GM12872 (cell line): ENCODE data around the gene MACROD1.
A peak's percentile ranks its signal among the peaks of the same experiment; 100 is the strongest.

Experiments used
- TF ChIP-seq, protein P1 (sequence below): IDR thresholded peaks from 3 replicates; pipeline ENCODE4 v1.5.1; 2011; ENCODE audit warnings: low read depth, mild to moderate bottlenecking, low read length, moderate library complexity; ENCODE audit not compliant: insufficient read depth

MACROD1 gene

DNA sequence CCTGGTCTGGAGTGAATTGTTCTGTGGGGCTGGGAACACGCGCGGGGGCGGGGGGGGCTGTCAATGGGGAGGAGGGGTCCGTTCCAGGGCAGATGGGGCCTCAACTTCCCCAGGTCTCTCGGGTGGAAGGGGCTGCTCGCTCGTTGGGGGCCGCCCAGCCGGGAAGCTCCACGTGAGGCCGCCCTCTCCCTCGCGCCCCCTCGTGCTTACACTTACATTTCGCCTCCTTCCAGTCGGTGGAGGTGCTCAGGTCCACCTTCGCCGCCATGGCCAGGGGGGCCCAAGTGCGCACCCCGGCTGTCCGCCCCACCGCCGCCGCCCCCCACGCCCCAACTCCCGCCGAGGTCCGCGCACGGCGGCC, 452 bp downstream of the MACROD1 start:
- TF ChIP-seq, protein P1, sequence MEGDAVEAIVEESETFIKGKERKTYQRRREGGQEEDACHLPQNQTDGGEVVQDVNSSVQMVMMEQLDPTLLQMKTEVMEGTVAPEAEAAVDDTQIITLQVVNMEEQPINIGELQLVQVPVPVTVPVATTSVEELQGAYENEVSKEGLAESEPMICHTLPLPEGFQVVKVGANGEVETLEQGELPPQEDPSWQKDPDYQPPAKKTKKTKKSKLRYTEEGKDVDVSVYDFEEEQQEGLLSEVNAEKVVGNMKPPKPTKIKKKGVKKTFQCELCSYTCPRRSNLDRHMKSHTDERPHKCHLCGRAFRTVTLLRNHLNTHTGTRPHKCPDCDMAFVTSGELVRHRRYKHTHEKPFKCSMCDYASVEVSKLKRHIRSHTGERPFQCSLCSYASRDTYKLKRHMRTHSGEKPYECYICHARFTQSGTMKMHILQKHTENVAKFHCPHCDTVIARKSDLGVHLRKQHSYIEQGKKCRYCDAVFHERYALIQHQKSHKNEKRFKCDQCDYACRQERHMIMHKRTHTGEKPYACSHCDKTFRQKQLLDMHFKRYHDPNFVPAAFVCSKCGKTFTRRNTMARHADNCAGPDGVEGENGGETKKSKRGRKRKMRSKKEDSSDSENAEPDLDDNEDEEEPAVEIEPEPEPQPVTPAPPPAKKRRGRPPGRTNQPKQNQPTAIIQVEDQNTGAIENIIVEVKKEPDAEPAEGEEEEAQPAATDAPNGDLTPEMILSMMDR: peak; percentile 18; the same call in 1 of the 3 replicates

DNA sequence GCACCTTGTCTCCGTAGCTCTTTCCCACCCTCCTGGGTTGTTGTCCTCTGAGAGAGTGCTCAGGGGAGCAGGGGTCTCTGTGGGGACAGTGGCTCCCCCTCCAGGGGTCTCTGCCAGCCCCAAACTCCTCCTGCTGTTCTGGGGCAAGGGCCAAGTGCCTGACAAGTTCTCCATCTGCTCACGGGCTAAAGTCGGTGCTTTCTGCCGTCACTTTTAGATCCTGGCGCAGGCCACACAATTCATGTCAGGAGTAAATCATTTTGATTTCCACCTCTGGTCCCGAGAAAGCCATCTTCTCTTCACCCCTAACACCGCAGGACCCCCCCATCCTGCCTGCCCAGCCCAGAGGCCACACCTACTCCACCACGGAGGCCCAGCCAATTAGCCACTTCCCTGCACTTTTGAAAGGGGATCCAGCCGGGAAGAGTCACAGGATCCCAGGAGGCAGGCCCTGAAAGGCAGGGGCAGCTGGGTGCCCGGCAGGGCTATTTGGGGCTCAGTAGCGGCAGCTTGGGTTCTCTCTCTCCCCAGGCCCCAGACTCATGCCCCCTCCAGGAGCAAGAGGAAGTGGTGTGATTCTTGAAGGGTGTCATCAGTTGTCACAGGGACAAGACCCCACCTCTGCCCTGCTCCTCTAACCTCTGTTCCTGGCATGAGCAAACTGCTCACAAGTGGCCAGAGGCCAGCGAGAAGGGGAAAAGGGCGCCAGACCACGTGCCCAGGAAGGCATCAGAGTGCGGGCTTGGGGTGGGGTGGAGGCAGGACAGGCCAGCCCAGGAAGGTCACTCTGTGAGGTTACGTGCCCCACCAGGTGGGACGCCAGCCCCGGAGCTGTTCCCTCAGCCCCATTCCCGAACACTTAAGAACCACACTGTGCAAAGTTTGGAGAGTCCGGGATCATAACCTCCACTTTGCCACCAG, 1.3 kb downstream of the MACROD1 start:
- TF ChIP-seq, protein P1: no peak

DNA sequence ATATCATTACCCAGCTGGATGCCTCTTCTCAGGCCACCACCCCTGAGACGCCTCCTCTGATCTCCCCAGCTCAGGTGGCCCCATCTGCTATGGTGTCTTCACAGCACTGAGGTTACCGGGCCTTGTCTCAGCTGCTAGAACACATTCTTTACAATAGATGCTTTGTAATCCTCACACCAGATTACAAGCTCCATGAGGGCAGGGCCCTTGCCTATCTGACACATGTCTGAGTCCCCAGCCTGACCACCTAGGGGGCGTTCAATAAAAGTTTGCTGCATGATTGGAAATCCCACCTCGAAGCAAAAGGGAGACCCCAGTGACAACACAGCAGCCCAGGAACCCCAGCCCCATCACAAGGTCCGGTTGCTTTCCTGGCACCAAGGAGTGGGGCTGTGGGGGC, 2.0 kb downstream of the MACROD1 start:
- TF ChIP-seq, protein P1: no peak

DNA sequence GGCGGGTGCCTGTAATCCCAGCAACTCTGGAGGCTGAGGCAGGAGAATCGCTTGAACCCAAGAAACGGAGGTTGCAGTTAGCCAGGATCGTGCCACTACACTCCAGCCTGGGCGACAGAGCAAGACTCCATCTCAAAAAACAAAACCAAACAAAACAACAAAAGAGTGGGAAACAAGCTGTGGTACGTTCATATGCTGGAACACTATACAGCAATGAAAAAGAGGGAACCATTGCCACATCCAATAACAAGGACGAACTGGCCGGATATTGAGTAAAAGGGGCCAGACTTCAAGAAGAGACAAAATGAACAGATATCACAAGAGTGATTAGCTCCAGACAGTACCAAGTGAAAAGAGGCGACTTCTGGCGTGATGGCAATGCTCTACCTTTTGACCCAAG, 4.9 kb downstream of the MACROD1 start:
- TF ChIP-seq, protein P1: no peak

DNA sequence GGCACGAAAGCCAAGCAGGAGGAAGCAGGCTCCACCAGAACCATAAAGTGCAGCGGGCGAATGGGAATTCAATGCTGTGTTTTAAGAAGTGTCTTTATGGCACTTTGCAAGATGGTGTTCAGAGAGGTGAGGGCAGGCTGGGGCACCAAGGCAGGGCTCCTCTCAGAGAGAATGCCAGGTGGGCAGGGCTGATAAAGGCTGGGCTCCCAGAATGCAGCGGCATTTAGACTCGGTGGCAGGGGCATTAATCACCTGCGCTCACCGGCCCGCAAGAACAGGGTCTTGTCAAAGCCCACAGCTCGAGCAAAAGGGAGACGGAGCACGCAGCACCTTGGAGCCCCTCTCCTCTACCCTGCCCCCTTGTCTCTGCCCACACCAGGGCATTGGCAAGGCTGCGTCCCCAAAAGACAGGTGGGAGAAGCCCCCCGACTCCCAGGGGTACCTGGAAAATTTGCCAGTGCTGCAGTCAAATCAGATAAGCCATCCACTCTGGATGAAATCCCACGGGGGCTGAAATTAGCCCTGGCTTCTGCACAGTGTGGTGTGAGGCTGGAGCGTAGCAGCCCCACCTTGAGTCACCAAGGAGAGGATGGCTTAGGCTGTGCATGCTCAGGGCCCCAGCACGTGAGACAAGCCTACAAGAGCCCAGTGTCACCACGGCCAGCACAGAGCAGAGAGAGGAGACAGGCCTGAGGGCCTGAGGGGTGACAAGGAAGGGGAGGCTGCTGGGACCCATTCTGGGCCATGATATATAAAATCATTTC, 8.1 kb downstream of the MACROD1 start:
- TF ChIP-seq, protein P1: no peak

DNA sequence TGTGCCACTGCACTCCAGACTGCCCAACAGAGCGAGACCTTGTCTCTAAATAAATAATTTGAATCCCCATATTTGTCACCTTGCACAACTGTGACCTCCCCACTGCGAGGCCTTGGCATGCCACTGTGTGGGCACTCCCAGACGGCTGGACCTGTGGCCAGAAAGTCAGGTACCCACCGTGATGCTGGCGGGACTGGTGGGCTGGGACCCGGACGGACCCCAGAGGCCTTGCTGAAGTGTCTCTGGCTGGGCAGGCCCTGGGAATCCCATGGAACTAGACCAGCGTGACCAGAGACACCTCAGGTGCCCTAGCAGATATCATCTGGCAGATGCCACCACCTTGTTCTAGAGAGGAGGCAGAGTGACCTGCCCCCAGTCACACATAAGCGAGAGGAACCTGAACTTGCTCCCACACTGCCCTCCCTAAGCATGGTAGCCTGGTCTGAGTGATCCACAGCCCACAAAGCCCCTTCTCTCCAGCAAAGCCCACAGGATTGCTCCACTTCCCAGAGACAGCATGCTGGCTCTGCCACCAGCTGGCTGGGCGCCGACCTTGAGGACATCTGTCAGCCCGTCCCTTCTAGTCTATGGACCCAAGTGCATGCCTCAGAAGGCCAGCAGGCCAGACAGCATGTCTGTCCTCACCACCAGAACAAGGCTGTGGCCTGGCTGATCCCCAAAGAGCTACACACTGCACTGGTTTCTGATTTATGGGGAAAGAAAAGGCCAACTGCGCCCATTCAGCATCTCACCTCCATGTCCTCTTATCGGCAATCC, 9.5 kb downstream of the MACROD1 start:
- TF ChIP-seq, protein P1: no peak

DNA sequence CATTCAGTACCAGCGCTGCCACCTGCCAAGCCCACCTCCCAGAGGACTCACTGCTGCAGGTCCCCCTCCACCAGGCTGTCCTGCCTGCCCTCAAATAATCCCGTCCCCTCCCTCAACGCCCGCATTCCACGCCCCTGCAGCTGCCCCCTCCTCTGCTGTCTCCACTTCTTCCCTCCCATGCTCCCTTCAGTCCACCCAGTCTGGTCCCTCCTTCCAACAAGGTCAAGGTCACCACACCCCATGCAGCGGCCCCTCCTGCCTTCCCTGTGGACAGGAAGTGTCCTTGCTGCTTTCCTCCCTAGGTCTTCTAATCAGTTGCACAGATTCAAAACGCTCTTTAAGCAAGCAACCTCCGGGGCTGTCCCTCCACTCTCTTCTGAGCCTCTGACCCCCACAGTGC, 12.1 kb downstream of the MACROD1 start:
- TF ChIP-seq, protein P1: no peak
